BE2C (cell line): Measurements from ENCODE around the gene ST6GALNAC4.

Experiments
- DNase-seq: peaks from one replicate; pipeline ENCODE4 v3.0.0-alpha.2; 2020
- H3K27me3 ChIP-seq: fragments of 250-450 bp; sonication (Bioruptor Pico); 2 replicates; pipeline ENCODE4 v1.5.1; 2020; ENCODE audit warnings: mild to moderate bottlenecking
- H3K36me3 ChIP-seq: fragments of 250-450 bp; sonication (Bioruptor Pico); 2 replicates; pipeline ENCODE4 v1.5.1; 2020; ENCODE audit warnings: mild to moderate bottlenecking
- H3K4me1 ChIP-seq: fragments of 250-450 bp; sonication (Bioruptor Pico); 2 replicates; pipeline ENCODE4 v1.5.1; 2020
- H3K4me3 ChIP-seq: 2 replicates; pipeline ENCODE4 v1.5.1; 2011; ENCODE audit warnings: low read depth, low read length
- H3K9me3 ChIP-seq: fragments of 250-450 bp; sonication (Bioruptor Pico); 2 replicates; pipeline ENCODE4 v1.5.1; 2020
- TF ChIP-seq, protein P1 (sequence below): IDR thresholded peaks from 2 replicates; pipeline ENCODE4 v1.5.1; 2012; ENCODE audit warnings: mild to moderate bottlenecking, low read depth, low read length

Gene ST6GALNAC4

DNA sequence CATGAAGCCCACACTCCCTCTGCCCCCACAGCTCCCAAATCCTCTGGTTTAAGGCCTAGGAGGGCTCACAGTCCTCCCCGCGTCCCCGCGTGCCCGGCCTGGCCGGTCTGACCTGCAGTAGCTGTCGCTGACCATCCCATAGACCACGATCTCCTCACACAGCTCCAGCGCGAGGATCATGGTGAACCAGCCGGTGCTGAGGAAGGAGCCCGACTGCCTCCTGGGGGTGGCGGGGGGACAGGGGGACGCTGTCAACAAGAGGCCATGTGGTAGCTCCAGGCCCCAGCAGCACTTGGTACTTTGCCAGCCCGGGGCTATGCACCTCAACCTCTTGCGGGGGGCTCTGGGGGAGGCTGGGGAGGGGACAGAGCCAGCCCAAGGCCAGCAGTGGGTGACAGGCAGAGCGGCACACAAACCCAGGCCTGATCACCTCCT lies 7.0 kb downstream of the ST6GALNAC4 start:
- Histone ChIP-seq H3K9me3 (no peaks in the 10 kb centered on the region), H3K4me3 (no peak overlapping the region), H3K36me3 (no peaks in the 10 kb centered on the region), H3K4me1 (peaks cover under 1% of the 10 kb centered on the region), H3K27me3 (no peaks in the 10 kb centered on the region)
- TF ChIP-seq, protein P1, sequence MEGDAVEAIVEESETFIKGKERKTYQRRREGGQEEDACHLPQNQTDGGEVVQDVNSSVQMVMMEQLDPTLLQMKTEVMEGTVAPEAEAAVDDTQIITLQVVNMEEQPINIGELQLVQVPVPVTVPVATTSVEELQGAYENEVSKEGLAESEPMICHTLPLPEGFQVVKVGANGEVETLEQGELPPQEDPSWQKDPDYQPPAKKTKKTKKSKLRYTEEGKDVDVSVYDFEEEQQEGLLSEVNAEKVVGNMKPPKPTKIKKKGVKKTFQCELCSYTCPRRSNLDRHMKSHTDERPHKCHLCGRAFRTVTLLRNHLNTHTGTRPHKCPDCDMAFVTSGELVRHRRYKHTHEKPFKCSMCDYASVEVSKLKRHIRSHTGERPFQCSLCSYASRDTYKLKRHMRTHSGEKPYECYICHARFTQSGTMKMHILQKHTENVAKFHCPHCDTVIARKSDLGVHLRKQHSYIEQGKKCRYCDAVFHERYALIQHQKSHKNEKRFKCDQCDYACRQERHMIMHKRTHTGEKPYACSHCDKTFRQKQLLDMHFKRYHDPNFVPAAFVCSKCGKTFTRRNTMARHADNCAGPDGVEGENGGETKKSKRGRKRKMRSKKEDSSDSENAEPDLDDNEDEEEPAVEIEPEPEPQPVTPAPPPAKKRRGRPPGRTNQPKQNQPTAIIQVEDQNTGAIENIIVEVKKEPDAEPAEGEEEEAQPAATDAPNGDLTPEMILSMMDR, result no peak
- DNase-seq, result no peak

DNA sequence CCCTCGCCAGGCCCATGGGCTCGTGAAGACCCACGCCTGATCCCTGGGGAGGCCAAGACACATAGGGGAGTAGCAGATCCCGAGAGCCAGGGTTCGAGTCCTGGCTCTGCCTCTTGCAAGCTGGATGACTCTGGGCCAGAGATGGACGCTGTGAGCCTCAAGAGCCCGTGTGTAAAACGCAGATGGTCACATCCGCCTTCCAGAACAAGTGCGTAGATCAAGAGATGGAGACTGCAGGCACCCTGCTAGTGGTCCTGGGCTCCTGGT lies 8.2 kb downstream of the ST6GALNAC4 start:
- Histone ChIP-seq H3K4me1 (peaks cover 8% of the 10 kb centered on the region), H3K4me3 (no peak overlapping the region), H3K36me3 (no peaks in the 10 kb centered on the region), H3K27me3 (no peaks in the 10 kb centered on the region), H3K9me3 (no peaks in the 10 kb centered on the region)
- DNase-seq, result no peak
- TF ChIP-seq, protein P1, result no peak

DNA sequence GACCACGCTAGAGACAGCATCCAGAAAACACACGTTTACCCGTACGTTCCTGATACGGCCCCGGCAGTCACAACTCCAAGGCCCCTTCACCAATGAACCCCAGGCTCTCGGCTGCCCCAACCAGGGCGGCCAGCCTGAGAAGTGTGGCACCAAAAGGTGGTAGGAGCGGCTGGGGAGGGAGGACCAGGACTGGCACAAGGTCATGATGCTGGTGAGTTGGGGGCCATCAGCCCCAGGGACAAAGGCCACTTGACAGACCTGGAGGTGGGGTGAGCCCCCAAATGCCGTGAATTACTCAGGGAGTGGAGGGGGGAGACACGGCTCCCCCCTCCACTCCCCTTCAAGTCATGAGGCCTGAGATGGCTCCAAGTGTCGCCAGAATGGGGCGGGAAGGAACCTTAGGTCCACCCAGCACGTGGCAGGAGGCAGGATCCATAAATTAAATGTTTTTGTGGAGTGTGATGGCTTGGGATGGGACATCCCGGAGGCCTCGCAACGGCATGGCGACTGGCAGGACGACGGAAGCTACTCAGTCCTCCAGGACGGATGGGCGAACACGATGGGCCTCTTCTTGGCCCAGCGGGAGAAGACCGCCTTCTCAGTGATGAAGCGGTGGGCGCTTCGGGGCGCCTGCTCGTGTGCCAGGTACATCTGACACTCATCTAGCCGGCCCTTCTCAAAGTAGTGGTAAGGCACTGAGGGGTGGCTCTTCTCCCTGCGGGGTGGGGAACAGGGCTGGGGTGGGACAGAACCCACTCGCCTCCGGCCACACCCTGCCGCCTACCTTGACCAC lies 8.8 kb downstream of the ST6GALNAC4 start:
- Histone ChIP-seq H3K4me1 (peaks cover 8% of the 10 kb centered on the region), H3K27me3 (no peaks in the 10 kb centered on the region), H3K4me3 (no peak overlapping the region), H3K9me3 (no peaks in the 10 kb centered on the region), H3K36me3 (no peaks in the 10 kb centered on the region)
- TF ChIP-seq, protein P1, result no peak
- DNase-seq, result no peak

DNA sequence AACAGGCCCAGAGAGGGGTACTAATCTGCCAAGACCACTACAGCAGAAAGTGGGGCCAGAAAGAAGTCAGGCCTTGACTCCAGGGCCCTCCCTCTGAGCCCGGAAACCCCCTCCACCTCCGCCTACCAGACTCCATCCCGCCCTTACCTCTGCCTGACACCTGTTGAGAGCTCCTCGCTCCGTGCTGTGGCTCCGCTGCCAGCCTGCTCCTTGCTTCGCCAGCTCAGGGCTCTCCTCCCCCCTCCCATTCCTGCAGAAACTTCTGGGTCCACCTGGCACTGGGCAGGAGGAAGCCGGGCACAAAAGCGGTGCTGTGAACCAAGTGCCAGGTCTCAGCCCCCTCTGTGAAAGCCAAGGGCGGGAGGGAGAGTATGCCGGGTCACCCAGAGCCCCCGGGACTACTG lies 11.1 kb downstream of the ST6GALNAC4 start:
- Histone ChIP-seq H3K36me3 (no peaks in the 10 kb centered on the region), H3K27me3 (no peaks in the 10 kb centered on the region), H3K9me3 (no peaks in the 10 kb centered on the region), H3K4me3 (no peak overlapping the region), H3K4me1 (peaks cover 8% of the 10 kb centered on the region)
- no peak for DNase-seq
- TF ChIP-seq, protein P1, result no peak

DNA sequence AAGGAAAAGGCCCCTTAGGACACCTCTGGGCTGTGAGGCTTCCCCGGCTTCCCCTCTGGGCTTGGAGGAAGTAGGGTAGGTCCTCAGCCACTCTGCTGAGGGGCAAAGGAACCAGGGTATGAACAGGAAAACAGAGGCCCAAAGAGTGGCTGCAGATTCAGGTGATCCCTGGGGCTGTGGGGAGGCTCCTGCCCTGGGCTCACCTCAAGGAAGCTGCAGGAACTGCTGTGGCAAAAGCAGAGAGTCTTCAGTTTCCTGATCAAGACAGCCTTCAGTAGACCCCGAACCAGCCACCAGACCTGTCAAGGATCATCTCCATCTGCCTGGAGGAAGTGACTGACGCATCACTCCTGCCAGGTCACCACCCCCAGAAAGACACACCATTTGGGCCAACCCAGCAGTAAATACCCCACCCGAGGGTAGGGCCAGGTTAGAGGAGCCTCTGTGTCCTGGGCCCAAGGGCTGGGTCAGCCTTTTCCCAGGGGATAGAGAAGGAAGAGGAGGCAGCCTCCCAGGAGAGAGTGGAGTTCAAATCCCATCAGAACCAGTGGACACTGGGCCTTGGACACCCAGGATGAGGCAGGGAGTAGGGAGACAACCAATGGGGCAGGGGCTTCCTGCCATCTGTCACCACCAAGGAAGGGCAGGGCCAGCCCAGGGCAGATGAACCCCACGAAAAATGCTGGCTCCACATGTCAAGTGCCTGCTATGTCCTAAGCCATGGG lies 11.7 kb downstream of the ST6GALNAC4 start:
- peaks cover 8% of the 10 kb centered on the region for H3K4me1 ChIP-seq
- no peaks in the 10 kb centered on the region for H3K36me3 ChIP-seq
- no peaks in the 10 kb centered on the region for H3K27me3 ChIP-seq
- DNase-seq, result no peak
- TF ChIP-seq, protein P1, result no peak
- no peak overlapping the region for H3K4me3 ChIP-seq
- H3K9me3 ChIP-seq, result no peaks in the 10 kb centered on the region

DNA sequence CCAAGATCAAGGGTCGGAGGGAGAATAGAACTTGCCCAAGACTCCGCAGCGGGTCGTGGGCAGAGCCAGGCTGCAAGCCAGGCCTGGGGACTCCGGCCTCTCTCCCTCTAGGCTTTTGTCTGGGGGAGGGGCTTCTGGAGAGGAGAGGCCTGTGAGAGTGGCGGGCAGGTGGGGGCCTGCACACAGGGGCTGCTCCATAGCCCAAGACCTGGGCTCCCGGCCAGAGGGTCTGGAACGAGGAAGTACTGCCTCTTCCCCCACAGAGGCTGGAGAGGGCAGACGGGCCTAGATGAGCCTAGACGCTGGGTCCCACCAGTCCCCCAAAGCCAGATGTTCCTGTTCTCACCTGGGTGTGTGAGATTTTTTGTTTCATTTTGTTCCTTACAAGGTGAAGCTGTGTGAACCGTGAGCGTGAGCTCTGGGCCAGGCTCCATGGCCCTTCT lies 12.3 kb downstream of the ST6GALNAC4 start:
- Histone ChIP-seq H3K27me3 (no peaks in the 10 kb centered on the region), H3K4me3 (no peak overlapping the region), H3K36me3 (no peaks in the 10 kb centered on the region), H3K9me3 (no peaks in the 10 kb centered on the region), H3K4me1 (peaks cover 12% of the 10 kb centered on the region)
- TF ChIP-seq, protein P1, result no peak
- DNase-seq, result peak; percentile 71
